Lung (tissue), 12 donors: ENCODE results near the gene MRPL37. TPM values are rescaled to one million over a fixed set of nuclear protein-coding genes. Genes with fewer than 3 reads are reported as not detected.

Experiments used
- ATAC-seq: fragments of 200-7000 bp; cut with Tn5 transposase; one replicate; pipeline ENCODE4 v1.9.1; 2020; ENCODE audit warnings: moderate number of reproducible peaks; ENCODE audit not compliant: insufficient read depth, low FRiP score
- DNase-seq, 3 donors: peaks; one replicate each; pipeline ENCODE4 v3.0.0-alpha.2; 2013 to 2017
- H3K27ac ChIP-seq, 2 donors: one replicate each; pipeline ENCODE4 v1.5.1; 2013; ENCODE audit warnings: mild to moderate bottlenecking in 2 of 2, moderate library complexity in 2 of 2, control low read depth in 1 of 2, inconsistent platforms in 1 of 2, low read depth in 1 of 2, low read length in 1 of 2
- H3K27me3 ChIP-seq, 3 donors: one replicate each; pipeline ENCODE4 v1.5.1; 2013; ENCODE audit warnings: low read length in 2 of 3; ENCODE audit not compliant: control insufficient read depth in 3 of 3, insufficient read depth in 3 of 3
- H3K36me3 ChIP-seq, 4 donors: one replicate each; pipeline ENCODE4 v1.5.1; 2013; ENCODE audit warnings: low read length in 4 of 4, mild to moderate bottlenecking in 1 of 4, moderate library complexity in 1 of 4; ENCODE audit not compliant: control insufficient read depth in 4 of 4, insufficient read depth in 4 of 4
- H3K4me1 ChIP-seq, 5 donors: one replicate each; pipeline ENCODE4 v1.5.1; 2013; ENCODE audit warnings: low read length in 5 of 5, mild to moderate bottlenecking in 2 of 5, moderate library complexity in 1 of 5; ENCODE audit not compliant: control insufficient read depth in 5 of 5, insufficient read depth in 5 of 5
- H3K4me3 ChIP-seq: one replicate; pipeline ENCODE4 v1.5.1; 2013; ENCODE audit warnings: mild to moderate bottlenecking, control low read depth, moderate library complexity
- H3K9ac ChIP-seq, 2 donors: one replicate each; pipeline ENCODE4 v1.5.1; 2013; ENCODE audit warnings: low read length in 2 of 2, control low read depth in 1 of 2; ENCODE audit not compliant: insufficient read depth in 1 of 2
- H3K9me3 ChIP-seq, 4 donors: one replicate each; pipeline ENCODE4 v1.5.1; 2013; ENCODE audit warnings: low read length in 3 of 4, mild to moderate bottlenecking in 1 of 4, moderate library complexity in 1 of 4; ENCODE audit not compliant: control insufficient read depth in 4 of 4, insufficient read depth in 3 of 4
- WGBS, 2 donors: extraction: QIAGEN DNeasy Blood & Tissue Kit; methylation state at CpG; one replicate each; pipeline ENCODE4 v1.1.7; 2013; 5-methylcytosine and 5-hydroxymethylcytosine counted together
- polyA plus RNA-seq, 2 donors: library from polyadenylated mRNA; stranded (reverse); fragments of 200-250 nt; gene quantifications; one replicate each; pipeline ENCODE4 v1.2.1, GENCODE V29; 2013
- total RNA-seq, 2 donors: library from RNA; depleted of rRNA in 1 of 2; stranded (reverse); fragments of >200 nt in 1 of 2; gene quantifications; one replicate each; pipeline ENCODE4 v1.2.1, GENCODE V29; 2014 to 2021
- TF ChIP-seq, protein P1 (sequence below): IDR thresholded peaks from 2 replicates; pipeline ENCODE4 v1.5.1; 2012; ENCODE audit warnings: mild to moderate bottlenecking; ENCODE audit errors: control extremely low read depth, extremely low read depth
- donor health status: control.
- donor health status: control.
- donor health status: Bipolar disorder and iron deficiency.
- donor health status: healthy.
- donor health status: DM: yes; HTN: yes; CAD: no.

Gene MRPL37
- total and polyA plus RNA-seq, 4 donors = 23.9 to 68.5 (median 39.7) TPM

DNA sequence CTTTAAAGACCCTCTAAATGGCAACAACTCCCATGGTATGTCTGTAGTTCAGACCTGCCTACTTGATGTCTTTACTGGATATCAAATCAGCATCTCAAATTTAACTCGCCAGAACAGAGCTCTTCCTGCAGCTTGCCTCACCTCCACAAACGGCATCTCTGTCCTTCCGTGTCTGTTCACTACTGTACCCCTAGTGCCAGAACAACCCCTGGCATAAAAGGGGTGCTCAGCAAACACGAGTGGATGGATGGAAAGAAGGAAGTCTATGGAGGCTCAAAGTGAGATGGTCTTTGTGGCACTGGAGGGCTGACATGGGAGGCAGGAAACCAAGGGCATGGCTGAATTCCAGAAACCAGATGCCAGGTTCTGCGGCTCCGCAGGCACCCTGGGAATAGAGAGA lies 22.7 kb downstream of the MRPL37 start:
- 75 to 78% methylated on average over 6 of the region's 6 CpGs for WGBS, 2 donors
- ATAC-seq = no peak
- DNase-seq = no peak

DNA sequence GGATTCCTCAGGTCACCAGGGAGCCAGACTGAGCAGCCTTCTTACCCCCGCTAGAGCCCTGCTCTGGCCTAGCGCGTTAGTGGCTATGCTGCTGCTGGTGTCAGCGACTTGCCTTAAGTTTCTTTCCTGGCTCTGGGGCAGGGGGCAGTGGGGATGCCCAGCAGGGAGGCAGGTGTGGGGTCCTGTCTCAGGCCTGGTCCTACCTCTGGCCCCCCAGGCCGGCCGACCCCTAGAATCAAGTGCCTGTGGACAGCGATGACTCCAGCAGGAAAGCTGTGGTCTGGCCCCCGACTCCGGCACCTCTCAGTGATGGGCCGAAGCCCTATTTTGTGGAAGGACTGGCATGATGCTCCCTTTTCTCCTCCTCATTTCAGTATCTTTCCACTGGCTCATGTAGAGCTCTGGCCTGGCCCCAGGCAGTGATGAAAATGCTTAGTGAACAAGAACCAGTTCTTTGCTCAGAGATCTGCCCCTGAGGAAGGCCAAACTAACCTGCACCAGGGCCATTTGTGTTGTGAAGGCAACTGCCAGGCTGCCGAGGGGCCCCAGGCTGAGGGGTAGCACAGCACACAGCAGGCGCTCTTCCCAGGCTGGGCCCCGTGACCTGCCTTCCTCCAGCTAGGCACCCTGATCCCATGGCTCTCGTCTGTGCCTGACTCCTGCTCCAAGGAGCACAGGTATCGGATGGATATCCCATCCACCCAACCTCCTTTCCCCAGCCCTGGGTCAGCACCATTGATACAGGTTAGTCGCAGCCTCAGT lies 23.7 kb downstream of the MRPL37 start:
- peaks cover 0 to 20% (median 15%) of the 10 kb centered on the region in 4 donors for H3K36me3 ChIP-seq

More for the DNA sequence above, 22.7 kb downstream of the MRPL37 start:
- Histone ChIP-seq H3K27me3 (no peaks in the 10 kb centered on the region), H3K9ac (no peak overlapping the region), H3K4me1 (peaks cover 5 to 20% (median 10%) of the 10 kb centered on the region in 5 donors), H3K36me3 (peaks cover 7 to 21% (median 19%) of the 10 kb centered on the region in 4 donors), H3K27ac (no peak overlapping the region), H3K4me3 (no peak overlapping the region), H3K9me3 (no peaks in the 10 kb centered on the region)
- TF ChIP-seq, protein P1, sequence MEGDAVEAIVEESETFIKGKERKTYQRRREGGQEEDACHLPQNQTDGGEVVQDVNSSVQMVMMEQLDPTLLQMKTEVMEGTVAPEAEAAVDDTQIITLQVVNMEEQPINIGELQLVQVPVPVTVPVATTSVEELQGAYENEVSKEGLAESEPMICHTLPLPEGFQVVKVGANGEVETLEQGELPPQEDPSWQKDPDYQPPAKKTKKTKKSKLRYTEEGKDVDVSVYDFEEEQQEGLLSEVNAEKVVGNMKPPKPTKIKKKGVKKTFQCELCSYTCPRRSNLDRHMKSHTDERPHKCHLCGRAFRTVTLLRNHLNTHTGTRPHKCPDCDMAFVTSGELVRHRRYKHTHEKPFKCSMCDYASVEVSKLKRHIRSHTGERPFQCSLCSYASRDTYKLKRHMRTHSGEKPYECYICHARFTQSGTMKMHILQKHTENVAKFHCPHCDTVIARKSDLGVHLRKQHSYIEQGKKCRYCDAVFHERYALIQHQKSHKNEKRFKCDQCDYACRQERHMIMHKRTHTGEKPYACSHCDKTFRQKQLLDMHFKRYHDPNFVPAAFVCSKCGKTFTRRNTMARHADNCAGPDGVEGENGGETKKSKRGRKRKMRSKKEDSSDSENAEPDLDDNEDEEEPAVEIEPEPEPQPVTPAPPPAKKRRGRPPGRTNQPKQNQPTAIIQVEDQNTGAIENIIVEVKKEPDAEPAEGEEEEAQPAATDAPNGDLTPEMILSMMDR = no peak

DNA sequence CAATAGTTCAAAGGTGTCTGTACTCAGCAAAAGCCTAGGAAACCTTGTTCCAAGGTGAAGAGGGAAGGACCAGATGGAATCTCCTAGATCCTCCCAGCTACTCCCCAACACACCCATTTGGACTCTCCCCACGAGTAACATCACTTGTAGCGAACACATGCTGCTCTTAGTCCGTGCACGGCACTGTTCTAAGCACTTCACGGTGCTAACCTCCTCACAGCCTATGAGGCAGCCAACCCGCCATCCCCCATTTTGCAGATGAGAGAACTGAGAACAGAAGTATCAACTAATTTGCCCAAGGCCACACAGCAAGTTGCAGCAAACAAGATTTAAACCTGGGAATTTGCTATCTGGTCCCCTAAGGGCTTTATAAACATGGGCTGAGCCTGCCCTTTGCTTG lies 24.3 kb downstream of the MRPL37 start:
- ATAC-seq = no peak
- H3K27ac ChIP-seq = no peak overlapping the region
- peaks cover 0 to 20% (median 11%) of the 10 kb centered on the region in 4 donors for H3K36me3 ChIP-seq
- no peak overlapping the region for H3K4me3 ChIP-seq
- WGBS, 2 donors = 93 to 95% methylated on average over 6 of the region's 6 CpGs
- H3K4me1 ChIP-seq = peaks cover 5 to 14% (median 9%) of the 10 kb centered on the region in 5 donors
- no peaks in the 10 kb centered on the region for H3K9me3 ChIP-seq
- TF ChIP-seq, protein P1 = no peak
- no peak overlapping the region for H3K9ac ChIP-seq
- no peaks in the 10 kb centered on the region for H3K27me3 ChIP-seq
- no peak for DNase-seq

More for the DNA sequence above, 23.7 kb downstream of the MRPL37 start:
- 94% methylated on average over 16 of the region's 16 CpGs for whole genome bisulfite sequencing, 2 donors
- Histone ChIP-seq H3K9ac (no peak overlapping the region), H3K9me3 (no peaks in the 10 kb centered on the region), H3K4me3 (no peak overlapping the region), H3K27me3 (no peaks in the 10 kb centered on the region), H3K4me1 (peaks cover 5 to 20% (median 10%) of the 10 kb centered on the region in 5 donors), H3K27ac (no peak overlapping the region)
- DNase-seq = no peak
- ATAC-seq = no peak
- TF ChIP-seq, protein P1 = no peak
